Peyer's patch (tissue), 4 donors: ENCODE measurements around the gene WSB1.

Experiments used
- CTCF ChIP-seq, 6 experiments: fragments of 450-650 bp in 4 of 6; fragments of 200-600 bp in 2 of 6; sonication (generic) in 1 of 6; IDR thresholded peaks; one replicate each; pipeline ENCODE4 v1.5.1; 2017 to 2019; ENCODE audit warnings: antibody characterized with exemption in 6 of 6, mild to moderate bottlenecking in 3 of 6, moderate library complexity in 1 of 6
- POLR2A ChIP-seq, 2 donors: fragments of 450-650 bp; IDR thresholded peaks; one replicate each; pipeline ENCODE4 v1.5.1; 2017; ENCODE audit warnings: antibody characterized with exemption in 2 of 2, mild to moderate bottlenecking in 2 of 2, moderate library complexity in 2 of 2

GRCh38 chr17:27293898-27294688, at the start of gene WSB1:
- TF ChIP-seq CTCF (IDR thresholded peaks at IDR 0.05) = no peak
- TF ChIP-seq POLR2A (IDR thresholded peaks at IDR 0.05) = peak; percentile 95 to 98
